Endothelial cell of umbilical vein (primary cell): ENCODE data around the gene USP40. TPM values are rescaled to one million over a fixed set of nuclear protein-coding genes. Genes with fewer than 3 reads are reported as not detected.

ENCODE experiments used
- BruUV-seq: library from RNA; stranded (reverse); fragments of 400-500 nt; replicated peaks from 2 replicates; lab custom pipeline; 2021; lab: Mats Ljungman, UMichigan
- CTCF ChIA-PET: fragments of 300-600, 350-600 bp; sonication (Branson Sonifier 250); formaldehyde crosslinking; loops from one replicate; lab custom pipeline; 2021; ENCODE audit warnings: antibody characterized with exemption, inconsistent platforms; lab: Charles Lee
- POLR2A ChIA-PET: fragments of 300-600, 350-600 bp; sonication (Branson Sonifier 250); formaldehyde crosslinking; loops from one replicate; lab custom pipeline; 2021; ENCODE audit warnings: antibody characterized with exemption, inconsistent platforms; lab: Charles Lee
- DNase-seq: peaks from one replicate; pipeline ENCODE4 v3.0.0-alpha.2; 2011; ENCODE audit warnings: low read depth, low spot score
- FAIRE-seq: peaks from 2 replicates; lab custom pipeline; 2011; peaks lifted over from hg19 to GRCh38; lab: Jason Lieb, UNC
- H2AFZ ChIP-seq: 2 replicates; pipeline ENCODE4 v1.6.0; 2012; ENCODE audit warnings: low read depth, low read length, control low read depth, inconsistent platforms
- H3K27ac ChIP-seq: 2 replicates; pipeline ENCODE4 v1.5.1; 2011; ENCODE audit warnings: low read depth, mild to moderate bottlenecking, control low read depth, low read length, moderate library complexity; ENCODE audit not compliant: insufficient read depth
- H3K27me3 ChIP-seq, 2 experiments: 2 replicates each; pipeline versions ENCODE4 v1.6.0 to v1.6.1; 2011; ENCODE audit warnings: low read length in 2 of 2, mixed read lengths in 1 of 2; ENCODE audit not compliant: control insufficient read depth in 2 of 2, insufficient read depth in 2 of 2
- H3K36me3 ChIP-seq, 2 experiments: 2 replicates in 1 of 2; 3 replicates in 1 of 2; pipeline ENCODE4 v1.5.1; 2011; ENCODE audit warnings: low read length in 2 of 2, mild to moderate bottlenecking in 1 of 2, moderate library complexity in 1 of 2; ENCODE audit not compliant: control insufficient read depth in 2 of 2, insufficient read depth in 2 of 2; ENCODE audit errors: extremely low read depth in 1 of 2
- H3K4me1 ChIP-seq: 3 replicates; pipeline ENCODE4 v1.5.1; 2011; ENCODE audit warnings: mild to moderate bottlenecking, low read length; ENCODE audit not compliant: control insufficient read depth, insufficient read depth; ENCODE audit errors: extremely low read depth
- H3K4me2 ChIP-seq: 2 replicates; pipeline ENCODE4 v1.6.1; 2011; ENCODE audit warnings: low read length, control low read depth, mixed read lengths; ENCODE audit not compliant: insufficient read depth
- H3K4me3 ChIP-seq, 3 experiments: fragments of 200-600 bp in 1 of 3; sonication (generic), shearing (Covaris generic) in 1 of 3; replicated peaks in 1 of 3; 2 replicates each; pipeline ENCODE4 v1.5.1; 2011 to 2016; ENCODE audit warnings: control low read depth in 3 of 3, low read length in 3 of 3, mild to moderate bottlenecking in 2 of 3, inconsistent platforms in 1 of 3, low read depth in 1 of 3, moderate library complexity in 1 of 3; ENCODE audit not compliant: insufficient read depth in 1 of 3
- H3K79me2 ChIP-seq: 2 replicates; pipeline ENCODE4 v1.6.0; 2012; ENCODE audit warnings: low read length, inconsistent platforms; ENCODE audit not compliant: control insufficient read depth, insufficient read depth
- H3K9ac ChIP-seq: replicated peaks from 2 replicates; pipeline ENCODE3; 2011; ENCODE audit warnings: low read length, control low read depth; ENCODE audit not compliant: insufficient read depth; ENCODE audit errors: extremely low read depth
- H3K9me1 ChIP-seq: replicated peaks from 3 replicates; pipeline ENCODE4 v1.6.0; 2011; ENCODE audit warnings: mild to moderate bottlenecking, low read length; ENCODE audit not compliant: control insufficient read depth, insufficient read depth; ENCODE audit errors: extremely low read depth
- H3K9me3 ChIP-seq: replicated peaks from 2 replicates; pipeline ENCODE4 v1.5.1; 2012; ENCODE audit warnings: low read length, inconsistent platforms; ENCODE audit not compliant: control insufficient read depth, insufficient read depth
- H4K20me1 ChIP-seq: replicated peaks from 2 replicates; pipeline ENCODE3; 2011; ENCODE audit warnings: mild to moderate bottlenecking, low read length; ENCODE audit not compliant: control insufficient read depth, insufficient read depth; ENCODE audit errors: extremely low read depth
- EZH2 ChIP-seq: IDR thresholded peaks from 2 replicates; pipeline ENCODE4 v1.6.1; 2012; ENCODE audit warnings: borderline replicate concordance, low read depth, mild to moderate bottlenecking, moderate library complexity, low read length, inconsistent platforms; ENCODE audit not compliant: severe bottlenecking
- FOS ChIP-seq: IDR thresholded peaks from 2 replicates; pipeline ENCODE4 v1.6.1; 2011; ENCODE audit warnings: mild to moderate bottlenecking, low read length, moderate library complexity, borderline replicate concordance; ENCODE audit not compliant: insufficient read depth
- GATA2 ChIP-seq: IDR thresholded peaks from 2 replicates; pipeline ENCODE4 v1.7.0; 2011; ENCODE audit warnings: low read depth, mild to moderate bottlenecking, moderate library complexity, mixed read lengths, low read length; ENCODE audit not compliant: insufficient read length, insufficient read depth
- JUN ChIP-seq: IDR thresholded peaks from 2 replicates; pipeline ENCODE4 v1.6.1; 2011; ENCODE audit warnings: borderline replicate concordance, low read depth; ENCODE audit not compliant: insufficient read length, insufficient read depth
- MAX ChIP-seq: IDR thresholded peaks from 2 replicates; pipeline ENCODE4 v1.6.1; 2011; ENCODE audit not compliant: insufficient read depth, insufficient read length
- MYC ChIP-seq: IDR thresholded peaks from one replicate; pipeline ENCODE4 v1.6.1; 2011; ENCODE audit warnings: mild to moderate bottlenecking, low read depth, low read length
- POLR2A ChIP-seq: IDR thresholded peaks from 2 replicates; pipeline ENCODE4 v1.6.1; 2012; ENCODE audit warnings: low read depth, mild to moderate bottlenecking, control low read depth, low read length
- dilution Hi-C: fragments of 300-500 bp; cut with MboI; formaldehyde crosslinking; loops from one replicate; pipeline ENCODE4 v1.15.0; 2019; ENCODE audit warnings: low sequenced_read_pairs; ENCODE audit not compliant: extremely low pct_ligation_motif_present
- intact Hi-C: fragments of 100-400 bp; cut with micrococcal nuclease; formaldehyde crosslinking; loops from one replicate; pipeline ENCODE4 v1.10.0; 2022
- polyA plus RNA-seq, 4 experiments: library from polyadenylated mRNA; depleted of rRNA in 3 of 4; stranded (reverse) in 3 of 4; unstranded in 1 of 4; fragments of >200 nt; gene quantifications; 2 replicates each; pipeline versions ENCODE4 v1.2.1 to v1.2.3, GENCODE V29; 2011 to 2012; ENCODE audit warnings: missing spikeins in 1 of 4
- total RNA-seq: library from RNA; stranded (reverse); gene quantifications from 2 replicates; pipeline ENCODE4 v1.2.3, GENCODE V29; 2021
- TF ChIP-seq, protein P1 (sequence below), 2 donors: IDR thresholded peaks; 1 replicate in 1 of 2; 2 replicates in 1 of 2; pipeline ENCODE4 v1.5.1; 2011; ENCODE audit warnings: low read length in 2 of 2, mild to moderate bottlenecking in 2 of 2, moderate library complexity in 2 of 2, control low read depth in 1 of 2, inconsistent platforms in 1 of 2, low read depth in 1 of 2; ENCODE audit not compliant: insufficient read depth in 1 of 2; ENCODE audit errors: extremely low read depth in 1 of 2

The USP40 gene
- total and polyA plus RNA-seq, 2 donors (not counting 3 experiments of a cell fraction or from before 2014, with no cell fraction given), result 32.2 to 32.5 TPM

GRCh38 chr2:233473878-233474277 is 92.7 kb downstream of the USP40 start:
- Histone ChIP-seq H3K27me3 (no peaks in the 10 kb centered on the region), H3K9ac (no peak overlapping the region), H3K4me2 (no peak overlapping the region), H3K27ac (no peak overlapping the region), H4K20me1 (no peaks in the 10 kb centered on the region), H2AFZ (no peak overlapping the region), H3K9me1 (no peaks in the 10 kb centered on the region), H3K9me3 (no peaks in the 10 kb centered on the region), H3K4me3 (no peak overlapping the region), H3K79me2 (no peaks in the 10 kb centered on the region), H3K36me3 (peaks cover 0 to 5% of the 10 kb centered on the region in 2 experiments), H3K4me1 (no peaks in the 10 kb centered on the region)
- POLR2A ChIA-PET, result no interaction called here
- no TSS peak for BruUV-seq
- no peak for TF ChIP-seq MYC
- TF ChIP-seq, protein P1, sequence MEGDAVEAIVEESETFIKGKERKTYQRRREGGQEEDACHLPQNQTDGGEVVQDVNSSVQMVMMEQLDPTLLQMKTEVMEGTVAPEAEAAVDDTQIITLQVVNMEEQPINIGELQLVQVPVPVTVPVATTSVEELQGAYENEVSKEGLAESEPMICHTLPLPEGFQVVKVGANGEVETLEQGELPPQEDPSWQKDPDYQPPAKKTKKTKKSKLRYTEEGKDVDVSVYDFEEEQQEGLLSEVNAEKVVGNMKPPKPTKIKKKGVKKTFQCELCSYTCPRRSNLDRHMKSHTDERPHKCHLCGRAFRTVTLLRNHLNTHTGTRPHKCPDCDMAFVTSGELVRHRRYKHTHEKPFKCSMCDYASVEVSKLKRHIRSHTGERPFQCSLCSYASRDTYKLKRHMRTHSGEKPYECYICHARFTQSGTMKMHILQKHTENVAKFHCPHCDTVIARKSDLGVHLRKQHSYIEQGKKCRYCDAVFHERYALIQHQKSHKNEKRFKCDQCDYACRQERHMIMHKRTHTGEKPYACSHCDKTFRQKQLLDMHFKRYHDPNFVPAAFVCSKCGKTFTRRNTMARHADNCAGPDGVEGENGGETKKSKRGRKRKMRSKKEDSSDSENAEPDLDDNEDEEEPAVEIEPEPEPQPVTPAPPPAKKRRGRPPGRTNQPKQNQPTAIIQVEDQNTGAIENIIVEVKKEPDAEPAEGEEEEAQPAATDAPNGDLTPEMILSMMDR (IDR thresholded peaks at IDR 0.05; ENCODE audit: extremely low read depth in 1 of 2, insufficient read depth in 1 of 2, low read depth in 1 of 2, low read length in 2 of 2), result no peak
- TF ChIP-seq EZH2, result no peak
- TF ChIP-seq FOS, result no peak
- TF ChIP-seq POLR2A, result no peak
- no peak for TF ChIP-seq MAX
- no peak for TF ChIP-seq JUN
- no peak for TF ChIP-seq GATA2
- FAIRE-seq (no peak), DNase-seq (no peak)
- CTCF ChIA-PET, result no interaction called here
- dilution Hi-C loops, result no loop called here
- intact Hi-C loops, result no loop called here
